22Rv1 (cell line): ENCODE data around the gene KRTAP19-7.

ENCODE experiments used
- ZFX ChIP-seq: fragments of 450-650 bp; IDR thresholded peaks from 2 replicates; pipeline ENCODE4 v1.6.1; 2017; ENCODE audit warnings: antibody characterized with exemption, borderline replicate concordance
- TF ChIP-seq, protein P1 (sequence below): fragments of 450-650 bp; IDR thresholded peaks from 2 replicates; pipeline ENCODE4 v1.5.1; 2017; ENCODE audit warnings: mild to moderate bottlenecking

DNA sequence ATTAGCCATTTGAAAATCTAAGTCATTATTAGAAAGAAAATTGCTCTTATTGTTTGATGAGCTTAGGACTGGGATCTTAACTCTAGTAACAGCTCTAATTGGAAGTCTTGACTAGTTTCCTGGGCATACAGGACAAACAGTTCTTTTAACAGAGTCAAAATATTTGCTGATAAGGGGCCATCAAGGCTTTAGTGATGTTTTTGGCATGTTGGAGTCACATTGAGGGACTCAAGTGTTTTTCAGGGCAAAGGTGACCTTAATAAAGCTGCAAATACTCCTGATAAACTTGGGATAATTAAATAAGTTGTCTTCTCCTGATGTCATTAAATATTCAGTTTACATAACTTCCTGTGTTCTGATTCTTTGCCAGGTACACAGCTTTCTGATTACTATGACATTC is 6.5 kb upstream of the KRTAP19-7 start:
- TF ChIP-seq, protein P1, sequence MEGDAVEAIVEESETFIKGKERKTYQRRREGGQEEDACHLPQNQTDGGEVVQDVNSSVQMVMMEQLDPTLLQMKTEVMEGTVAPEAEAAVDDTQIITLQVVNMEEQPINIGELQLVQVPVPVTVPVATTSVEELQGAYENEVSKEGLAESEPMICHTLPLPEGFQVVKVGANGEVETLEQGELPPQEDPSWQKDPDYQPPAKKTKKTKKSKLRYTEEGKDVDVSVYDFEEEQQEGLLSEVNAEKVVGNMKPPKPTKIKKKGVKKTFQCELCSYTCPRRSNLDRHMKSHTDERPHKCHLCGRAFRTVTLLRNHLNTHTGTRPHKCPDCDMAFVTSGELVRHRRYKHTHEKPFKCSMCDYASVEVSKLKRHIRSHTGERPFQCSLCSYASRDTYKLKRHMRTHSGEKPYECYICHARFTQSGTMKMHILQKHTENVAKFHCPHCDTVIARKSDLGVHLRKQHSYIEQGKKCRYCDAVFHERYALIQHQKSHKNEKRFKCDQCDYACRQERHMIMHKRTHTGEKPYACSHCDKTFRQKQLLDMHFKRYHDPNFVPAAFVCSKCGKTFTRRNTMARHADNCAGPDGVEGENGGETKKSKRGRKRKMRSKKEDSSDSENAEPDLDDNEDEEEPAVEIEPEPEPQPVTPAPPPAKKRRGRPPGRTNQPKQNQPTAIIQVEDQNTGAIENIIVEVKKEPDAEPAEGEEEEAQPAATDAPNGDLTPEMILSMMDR = no peak
- TF ChIP-seq ZFX = no peak
